CD14-positive monocyte (primary cell): ENCODE measurements around the gene UCP2. TPM values are rescaled to one million over a fixed set of nuclear protein-coding genes. Genes with fewer than 3 reads are reported as not detected.
A peak's percentile ranks its signal among the peaks of the same experiment; 100 is the strongest.

Source experiments
- DNase-seq, 3 donors: peaks; one replicate each; pipeline ENCODE4 v3.0.0-alpha.2; 2011 to 2022
- H2AFZ ChIP-seq: 2 replicates; pipeline ENCODE4 v1.6.0; 2012; ENCODE audit warnings: mild to moderate bottlenecking, low read depth, low read length, inconsistent platforms; ENCODE audit not compliant: insufficient read depth, poor library complexity, severe bottlenecking
- H3K27ac ChIP-seq, 2 donors: 1 replicate in 1 of 2; 2 replicates in 1 of 2; pipeline ENCODE4 v1.5.1; 2012 to 2013; ENCODE audit warnings: low read length in 2 of 2, control low read depth in 1 of 2, inconsistent platforms in 1 of 2, low read depth in 1 of 2, mild to moderate bottlenecking in 1 of 2
- H3K27me3 ChIP-seq, 2 donors: one replicate each; pipeline versions ENCODE4 v1.6.0 to v1.6.1; 2011 to 2013; ENCODE audit warnings: low read length in 2 of 2; ENCODE audit not compliant: control insufficient read depth in 2 of 2, insufficient read depth in 2 of 2
- H3K36me3 ChIP-seq, 2 donors: replicated peaks in 1 of 2; 1 replicate in 1 of 2; 2 replicates in 1 of 2; pipeline versions ENCODE4 v1.5.1 to v1.6.1; 2012 to 2013; ENCODE audit warnings: low read length in 2 of 2, control low read depth in 1 of 2, inconsistent platforms in 1 of 2, mild to moderate bottlenecking in 1 of 2; ENCODE audit not compliant: insufficient read depth in 2 of 2, control insufficient read depth in 1 of 2
- H3K4me1 ChIP-seq, 2 donors: 1 replicate in 1 of 2; 2 replicates in 1 of 2; pipeline versions ENCODE4 v1.5.1 to v1.6.1; 2012 to 2013; ENCODE audit warnings: low read length in 2 of 2, control low read depth in 1 of 2, inconsistent platforms in 1 of 2, mild to moderate bottlenecking in 1 of 2, moderate library complexity in 1 of 2; ENCODE audit not compliant: insufficient read depth in 2 of 2, control insufficient read depth in 1 of 2
- H3K4me2 ChIP-seq: replicated peaks from 2 replicates; pipeline ENCODE3; 2012; ENCODE audit warnings: low read length, moderate library complexity, mild to moderate bottlenecking; ENCODE audit not compliant: poor library complexity, severe bottlenecking; ENCODE audit errors: extremely low read depth
- H3K4me3 ChIP-seq, 3 experiments: fragments of 200-600 bp in 1 of 3; sonication (generic) in 1 of 3; replicated peaks in 1 of 3; 1 replicate in 2 of 3; 2 replicates in 1 of 3; pipeline ENCODE4 v1.5.1; 2011 to 2013; ENCODE audit warnings: low read length in 3 of 3, mild to moderate bottlenecking in 3 of 3, control low read depth in 2 of 3, low read depth in 2 of 3, inconsistent platforms in 1 of 3, moderate library complexity in 1 of 3
- H3K79me2 ChIP-seq: 2 replicates; pipeline ENCODE4 v1.6.0; 2012; ENCODE audit warnings: mild to moderate bottlenecking, control low read depth, inconsistent platforms, low read length, moderate library complexity; ENCODE audit not compliant: insufficient read depth
- H3K9ac ChIP-seq: 2 replicates; pipeline ENCODE4 v1.6.0; 2017; ENCODE audit warnings: low read length, mild to moderate bottlenecking; ENCODE audit not compliant: insufficient read depth, poor library complexity, severe bottlenecking
- H3K9me3 ChIP-seq, 2 donors: replicated peaks in 1 of 2; 1 replicate in 1 of 2; 2 replicates in 1 of 2; pipeline versions ENCODE4 v1.5.1 to v1.6.1; 2012 to 2013; ENCODE audit warnings: low read length in 2 of 2, control low read depth in 1 of 2; ENCODE audit not compliant: control insufficient read depth in 1 of 2, insufficient read depth in 1 of 2
- H4K20me1 ChIP-seq: 2 replicates; pipeline ENCODE4 v1.6.0; 2012; ENCODE audit warnings: mild to moderate bottlenecking, low read length, control low read depth, moderate library complexity; ENCODE audit not compliant: insufficient read depth
- H3K27ac Mint-ChIP-seq, 7 donors: one replicate each; pipeline ENCODE4 v1.8.0; 2020; ENCODE audit warnings: mild to moderate bottlenecking in 7 of 7, mixed read lengths in 7 of 7, moderate library complexity in 6 of 7, inconsistent platforms in 2 of 7
- H3K27me3 Mint-ChIP-seq, 3 donors: one replicate each; pipeline ENCODE4 v1.8.0; 2021 to 2022; ENCODE audit warnings: low read depth in 3 of 3, mild to moderate bottlenecking in 3 of 3, mixed read lengths in 3 of 3, moderate library complexity in 3 of 3, inconsistent platforms in 1 of 3
- H3K36me3 Mint-ChIP-seq, 2 donors: one replicate each; pipeline ENCODE4 v1.8.0; 2020; ENCODE audit warnings: mixed read lengths in 2 of 2, inconsistent platforms in 1 of 2, mild to moderate bottlenecking in 1 of 2
- H3K4me1 Mint-ChIP-seq: one replicate; pipeline ENCODE4 v1.8.0; 2020; ENCODE audit warnings: mild to moderate bottlenecking, mixed read lengths
- H3K4me3 Mint-ChIP-seq, 2 donors: one replicate each; pipeline ENCODE4 v1.8.0; 2020; ENCODE audit warnings: mild to moderate bottlenecking in 2 of 2, mixed read lengths in 2 of 2, moderate library complexity in 1 of 2
- H3K9me3 Mint-ChIP-seq, 7 donors: one replicate each; pipeline ENCODE4 v1.8.0; 2020 to 2022; ENCODE audit warnings: mixed read lengths in 7 of 7, mild to moderate bottlenecking in 6 of 7, moderate library complexity in 6 of 7, inconsistent platforms in 2 of 7
- WGBS: methylation state at CpG from one replicate; pipeline ENCODE4 v1.1.5; 2013; ENCODE audit warnings: missing lambda C conversion rate; ENCODE audit not compliant: insufficient coverage; 5-methylcytosine and 5-hydroxymethylcytosine counted together
- intact Hi-C, 2 donors: fragments of 100-400 bp; cut with micrococcal nuclease; formaldehyde crosslinking; loops; one replicate each; pipeline versions ENCODE4 v1.15.0 to v1.15.1; 2023
- polyA plus RNA-seq, 3 donors: library from polyadenylated mRNA; depleted of rRNA in 1 of 3; unstranded in 2 of 3; stranded (reverse) in 1 of 3; fragments of 300-500 nt in 2 of 3; fragments of >200 nt in 1 of 3; fragmentation: Illumina TruSeq in 2 of 3; gene quantifications; 1 replicate in 2 of 3; 2 replicates in 1 of 3; pipeline ENCODE4 v1.2.3, GENCODE V29; 2012 to 2021
- TF ChIP-seq, protein P1 (sequence below): fragments of 200-600 bp; IDR thresholded peaks from one replicate; pipeline ENCODE4 v1.8.0; 2022; ENCODE audit warnings: antibody characterized with exemption, mild to moderate bottlenecking

UCP2 gene
- polyA plus RNA-seq, 3 donors, result 496 to 665 (median 649) TPM

- Histone ChIP-seq H3K36me3 (peaks cover 0 to 29% of the 10 kb centered on the region in 2 donors), H3K4me2 (no peak overlapping the region), H3K9me3 (no peaks in the 10 kb centered on the region), H3K27me3 (no peaks in the 10 kb centered on the region), H3K4me1 (peaks cover 6% of the 10 kb centered on the region in 2 donors), H2AFZ (no peak overlapping the region), H3K27ac (no peak overlapping the region), H4K20me1 (no peaks in the 10 kb centered on the region), H3K9ac (no peak overlapping the region), H3K79me2 (no peaks in the 10 kb centered on the region), H3K4me3 (no peak overlapping the region)
- Mint-ChIP-seq H3K27ac (peak overlapping the region in 1 of 7 donors; percentile 63), H3K36me3 (peaks cover 16 to 22% of the 10 kb centered on the region in 2 donors), H3K9me3 (no peaks in the 10 kb centered on the region), H3K4me3 (no peak overlapping the region), H3K27me3 (no peaks in the 10 kb centered on the region), H3K4me1 (peaks cover 6% of the 10 kb centered on the region)
- intact Hi-C loops, result no loop called here
- WGBS, result 93% methylated on average over 3 of the region's 14 CpGs
- no peak for DNase-seq
- TF ChIP-seq, protein P1, sequence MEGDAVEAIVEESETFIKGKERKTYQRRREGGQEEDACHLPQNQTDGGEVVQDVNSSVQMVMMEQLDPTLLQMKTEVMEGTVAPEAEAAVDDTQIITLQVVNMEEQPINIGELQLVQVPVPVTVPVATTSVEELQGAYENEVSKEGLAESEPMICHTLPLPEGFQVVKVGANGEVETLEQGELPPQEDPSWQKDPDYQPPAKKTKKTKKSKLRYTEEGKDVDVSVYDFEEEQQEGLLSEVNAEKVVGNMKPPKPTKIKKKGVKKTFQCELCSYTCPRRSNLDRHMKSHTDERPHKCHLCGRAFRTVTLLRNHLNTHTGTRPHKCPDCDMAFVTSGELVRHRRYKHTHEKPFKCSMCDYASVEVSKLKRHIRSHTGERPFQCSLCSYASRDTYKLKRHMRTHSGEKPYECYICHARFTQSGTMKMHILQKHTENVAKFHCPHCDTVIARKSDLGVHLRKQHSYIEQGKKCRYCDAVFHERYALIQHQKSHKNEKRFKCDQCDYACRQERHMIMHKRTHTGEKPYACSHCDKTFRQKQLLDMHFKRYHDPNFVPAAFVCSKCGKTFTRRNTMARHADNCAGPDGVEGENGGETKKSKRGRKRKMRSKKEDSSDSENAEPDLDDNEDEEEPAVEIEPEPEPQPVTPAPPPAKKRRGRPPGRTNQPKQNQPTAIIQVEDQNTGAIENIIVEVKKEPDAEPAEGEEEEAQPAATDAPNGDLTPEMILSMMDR, result no peak
Observed at GRCh38 chr11:74000307-74001133, 17.9 kb upstream of the UCP2 start.

GRCh38 chr11:73999581-74000306 is 17.1 kb upstream of the UCP2 start:
- Histone ChIP-seq H3K36me3 (peaks cover 0 to 29% of the 10 kb centered on the region in 2 donors), H3K4me2 (no peak overlapping the region), H3K4me3 (no peak overlapping the region), H3K27ac (no peak overlapping the region), H3K27me3 (no peaks in the 10 kb centered on the region), H3K9me3 (no peaks in the 10 kb centered on the region), H3K4me1 (peaks cover 11 to 14% of the 10 kb centered on the region in 2 donors), H3K9ac (no peak overlapping the region), H2AFZ (no peak overlapping the region), H4K20me1 (no peaks in the 10 kb centered on the region), H3K79me2 (no peaks in the 10 kb centered on the region)
- no peak for DNase-seq
- intact Hi-C loops, result no loop called here
- no peaks in the 10 kb centered on the region for H3K9me3 Mint-ChIP-seq
- no peaks in the 10 kb centered on the region for H3K27me3 Mint-ChIP-seq
- peaks cover 16 to 22% of the 10 kb centered on the region in 2 donors for H3K36me3 Mint-ChIP-seq
- H3K27ac Mint-ChIP-seq, result peak overlapping the region in 2 of 7 donors; percentile 20 to 63
- WGBS, result 86% methylated on average over 5 of the region's 8 CpGs
- peaks cover 13% of the 10 kb centered on the region for H3K4me1 Mint-ChIP-seq
- TF ChIP-seq, protein P1, result no peak
- H3K4me3 Mint-ChIP-seq, result no peak overlapping the region
